Epithelial cell of prostate (primary cell): ENCODE measurements around the gene TPSAB1.

Experiments used
- DNase-seq: peaks from one replicate; pipeline ENCODE4 v3.0.0-alpha.2; 2011; ENCODE audit warnings: low read depth, low spot score
- H3K27ac ChIP-seq: fragments of 450-650 bp; 2 replicates; pipeline ENCODE4 v1.5.1; 2017; ENCODE audit warnings: mild to moderate bottlenecking

Gene TPSAB1

GRCh38 chr16:1208239-1208830 is 32.2 kb upstream of the TPSAB1 start:
- no peak overlapping the region for H3K27ac ChIP-seq
- no peak for DNase-seq

- no peak for DNase-seq
- no peak overlapping the region for H3K27ac ChIP-seq
Measured at GRCh38 chr16:1209081-1209480, 31.4 kb upstream of the TPSAB1 start.

GRCh38 chr16:1210461-1210860 is 30.0 kb upstream of the TPSAB1 start:
- no peak overlapping the region for H3K27ac ChIP-seq

GRCh38 chr16:1211451-1212268 is 28.8 kb upstream of the TPSAB1 start:
- DNase-seq, result no peak

More at GRCh38 chr16:1210461-1210860, 30.0 kb upstream of the TPSAB1 start:
- DNase-seq, result no peak

GRCh38 chr16:1212616-1213194 is 27.8 kb upstream of the TPSAB1 start:
- no peak for DNase-seq

More at GRCh38 chr16:1211451-1212268, 28.8 kb upstream of the TPSAB1 start:
- H3K27ac ChIP-seq, result no peak overlapping the region

GRCh38 chr16:1213231-1213630 is 27.3 kb upstream of the TPSAB1 start:
- no peak overlapping the region for H3K27ac ChIP-seq
- no peak for DNase-seq

More at GRCh38 chr16:1212616-1213194, 27.8 kb upstream of the TPSAB1 start:
- no peak overlapping the region for H3K27ac ChIP-seq

- H3K27ac ChIP-seq, result no peak overlapping the region
Measured at GRCh38 chr16:1213796-1214372, 26.6 kb upstream of the TPSAB1 start.

GRCh38 chr16:1214719-1215118 is 25.8 kb upstream of the TPSAB1 start:
- H3K27ac ChIP-seq, result no peak overlapping the region
- DNase-seq, result no peak

More at GRCh38 chr16:1213796-1214372, 26.6 kb upstream of the TPSAB1 start:
- DNase-seq, result no peak

- no peak for DNase-seq
Measured at GRCh38 chr16:1215574-1216295, 24.8 kb upstream of the TPSAB1 start.

GRCh38 chr16:1216296-1216619 is 24.2 kb upstream of the TPSAB1 start:
- DNase-seq, result no peak

More at GRCh38 chr16:1215574-1216295, 24.8 kb upstream of the TPSAB1 start:
- H3K27ac ChIP-seq, result no peak overlapping the region

GRCh38 chr16:1216681-1217400 is 23.7 kb upstream of the TPSAB1 start:
- H3K27ac ChIP-seq, result no peak overlapping the region
- no peak for DNase-seq

More at GRCh38 chr16:1216296-1216619, 24.2 kb upstream of the TPSAB1 start:
- H3K27ac ChIP-seq, result no peak overlapping the region

GRCh38 chr16:1217526-1217925 is 23.0 kb upstream of the TPSAB1 start:
- H3K27ac ChIP-seq, result no peak overlapping the region
- no peak for DNase-seq

- DNase-seq, result no peak
- no peak overlapping the region for H3K27ac ChIP-seq
Measured at GRCh38 chr16:1218061-1218929, 22.2 kb upstream of the TPSAB1 start.

GRCh38 chr16:1218930-1219611 is 21.4 kb upstream of the TPSAB1 start:
- no peak overlapping the region for H3K27ac ChIP-seq
- no peak for DNase-seq

- no peak for DNase-seq
- H3K27ac ChIP-seq, result no peak overlapping the region
Measured at GRCh38 chr16:1220098-1220728, 20.3 kb upstream of the TPSAB1 start.

- H3K27ac ChIP-seq, result no peak overlapping the region
- no peak for DNase-seq
Measured at GRCh38 chr16:1220841-1221627, 19.5 kb upstream of the TPSAB1 start.
